HEK293 (cell line): ENCODE measurements around the gene TECPR2.

Experiments used
- CTCF ChIA-PET: fragments of 350-600 bp; formaldehyde crosslinking; extraction: SDS; loops from one replicate; lab custom pipeline; 2021; ENCODE audit warnings: antibody characterized with exemption; lab: Yijun Ruan, JAX
- POLR2A ChIA-PET: fragments of 300-600 bp; formaldehyde crosslinking; extraction: SDS; loops from one replicate; lab custom pipeline; 2020; ENCODE audit warnings: antibody characterized with exemption, inconsistent platforms; lab: Yijun Ruan, JAX
- H3K27ac ChIP-seq: fragments of 200-500 bp; sonication (Bioruptor generic); 2 replicates; pipeline ENCODE4 v1.5.1; 2014; ENCODE audit warnings: low read depth, low read length, control low read depth, inconsistent platforms; ENCODE audit errors: extremely low read depth
- H3K36me3 ChIP-seq, 2 experiments: fragments of 200-500 bp in 1 of 2; sonication (Bioruptor generic) in 1 of 2; 1 replicate in 1 of 2; 2 replicates in 1 of 2; pipeline ENCODE4 v1.5.1; 2014 to 2017; ENCODE audit warnings: inconsistent platforms in 2 of 2, low read length in 2 of 2; ENCODE audit not compliant: control insufficient read depth in 2 of 2, insufficient read depth in 1 of 2
- H3K4me1 ChIP-seq: fragments of 200-500 bp; sonication (Bioruptor generic); 2 replicates; pipeline ENCODE4 v1.5.1; 2014; ENCODE audit warnings: mild to moderate bottlenecking, low read length, inconsistent platforms; ENCODE audit not compliant: control insufficient read depth, insufficient read depth
- H3K4me3 ChIP-seq: 2 replicates; pipeline ENCODE4 v1.5.1; 2011; ENCODE audit warnings: low read depth, mild to moderate bottlenecking, control low read depth, low read length, moderate library complexity
- H3K9me3 ChIP-seq: fragments of 200-500 bp; sonication (Bioruptor generic); 2 replicates; pipeline ENCODE4 v1.5.1; 2014; ENCODE audit warnings: low read depth, low read length, inconsistent platforms; ENCODE audit not compliant: control insufficient read depth, insufficient read depth
- BCL11B ChIP-seq: fragments of 450-650 bp; formaldehyde crosslinking; IDR thresholded peaks from 2 replicates; pipeline ENCODE4 v1.5.1; 2016; ENCODE audit warnings: low read depth, missing biosample characterization, missing genetic modification characterization
- HOXA7 ChIP-seq: sonication (generic); formaldehyde crosslinking; IDR thresholded peaks from 2 replicates; pipeline ENCODE4 v1.8.1; 2022; ENCODE audit warnings: missing genetic modification reagents, borderline replicate concordance
- PATZ1 ChIP-seq: fragments of 450-650 bp; formaldehyde crosslinking; IDR thresholded peaks from 2 replicates; pipeline ENCODE4 v1.5.1; 2016; ENCODE audit warnings: missing biosample characterization, missing genetic modification characterization
- SP7 ChIP-seq: fragments of 450-650 bp; formaldehyde crosslinking; IDR thresholded peaks from 2 replicates; pipeline ENCODE4 v1.5.1; 2016; ENCODE audit warnings: missing biosample characterization, missing genetic modification characterization
- ZEB2 ChIP-seq: fragments of 450-650 bp; formaldehyde crosslinking; IDR thresholded peaks from 2 replicates; pipeline ENCODE4 v1.5.1; 2016; ENCODE audit warnings: missing biosample characterization, missing genetic modification characterization
- ZFP69B ChIP-seq: fragments of 450-650 bp; formaldehyde crosslinking; IDR thresholded peaks from 2 replicates; pipeline ENCODE4 v1.5.1; 2016; ENCODE audit warnings: missing biosample characterization, missing genetic modification characterization
- ZIC2 ChIP-seq: fragments of 450-650 bp; formaldehyde crosslinking; IDR thresholded peaks from 2 replicates; pipeline ENCODE4 v1.5.1; 2016; ENCODE audit warnings: missing biosample characterization, missing genetic modification characterization
- ZNF140 ChIP-seq: fragments of 450-650 bp; formaldehyde crosslinking; IDR thresholded peaks from 2 replicates; pipeline ENCODE4 v1.5.1; 2016; ENCODE audit warnings: missing biosample characterization, missing genetic modification characterization
- ZNF148 ChIP-seq: fragments of 450-650 bp; formaldehyde crosslinking; IDR thresholded peaks from 2 replicates; pipeline ENCODE4 v1.5.0; 2017; ENCODE audit warnings: missing biosample characterization, missing genetic modification characterization, borderline replicate concordance
- ZNF202 ChIP-seq: fragments of 450-650 bp; formaldehyde crosslinking; IDR thresholded peaks from 2 replicates; pipeline ENCODE4 v1.5.1; 2016; ENCODE audit warnings: missing biosample characterization, missing genetic modification characterization, borderline replicate concordance
- ZNF239 ChIP-seq: fragments of 450-650 bp; formaldehyde crosslinking; IDR thresholded peaks from 2 replicates; pipeline ENCODE4 v1.5.1; 2016; ENCODE audit warnings: missing biosample characterization, missing genetic modification characterization
- ZNF248 ChIP-seq: fragments of 450-650 bp; formaldehyde crosslinking; IDR thresholded peaks from 2 replicates; pipeline ENCODE4 v1.5.1; 2017; ENCODE audit warnings: missing biosample characterization, missing genetic modification characterization
- ZNF302 ChIP-seq: fragments of 450-650 bp; formaldehyde crosslinking; IDR thresholded peaks from 2 replicates; pipeline ENCODE4 v1.5.1; 2016; ENCODE audit warnings: missing biosample characterization, missing genetic modification characterization, low read depth
- ZNF311 ChIP-seq: fragments of 450-650 bp; formaldehyde crosslinking; IDR thresholded peaks from 2 replicates; pipeline ENCODE4 v1.5.1; 2017; ENCODE audit warnings: missing biosample characterization, missing genetic modification characterization, borderline replicate concordance
- ZNF518A ChIP-seq: fragments of 450-650 bp; formaldehyde crosslinking; conservative IDR thresholded peaks from 2 replicates; pipeline ENCODE4 v1.5.1; 2016; ENCODE audit warnings: low read depth, missing biosample characterization, missing genetic modification characterization
- TF ChIP-seq, protein P1 (sequence below): fragments of 450-650 bp; formaldehyde crosslinking; IDR thresholded peaks from 2 replicates; pipeline ENCODE4 v1.5.1; 2017; ENCODE audit warnings: missing biosample characterization, missing genetic modification characterization

Gene TECPR2

GRCh38 chr14:102335163-102335562, 27.6 kb upstream of the TECPR2 start (continued):
- TF ChIP-seq SP7 (tag by site-specific recombination) (no peak), ZNF140 (tag by site-specific recombination) (no peak), BCL11B (tag by site-specific recombination) (no peak), ZIC2 (no peak), ZNF202 (tag by site-specific recombination) (no peak)

GRCh38 chr14:102338724-102339123, 24.0 kb upstream of the TECPR2 start:
- no peak for TF ChIP-seq ZNF302 (tag by site-specific recombination)
- no peak for TF ChIP-seq ZNF148 (tag by site-specific recombination)
- no peak for TF ChIP-seq ZFP69B (tag by site-specific recombination)
- TF ChIP-seq ZNF248 (tag by site-specific recombination) = no peak
- no peak for TF ChIP-seq ZNF311
- TF ChIP-seq PATZ1 (tag by site-specific recombination) = no peak
- no peak for TF ChIP-seq ZNF239 (tag by site-specific recombination)
- no peak for TF ChIP-seq HOXA7 (CRISPR knock-in tag)
- no peak for TF ChIP-seq ZNF518A (tag by site-specific recombination)
- TF ChIP-seq, protein P1, sequence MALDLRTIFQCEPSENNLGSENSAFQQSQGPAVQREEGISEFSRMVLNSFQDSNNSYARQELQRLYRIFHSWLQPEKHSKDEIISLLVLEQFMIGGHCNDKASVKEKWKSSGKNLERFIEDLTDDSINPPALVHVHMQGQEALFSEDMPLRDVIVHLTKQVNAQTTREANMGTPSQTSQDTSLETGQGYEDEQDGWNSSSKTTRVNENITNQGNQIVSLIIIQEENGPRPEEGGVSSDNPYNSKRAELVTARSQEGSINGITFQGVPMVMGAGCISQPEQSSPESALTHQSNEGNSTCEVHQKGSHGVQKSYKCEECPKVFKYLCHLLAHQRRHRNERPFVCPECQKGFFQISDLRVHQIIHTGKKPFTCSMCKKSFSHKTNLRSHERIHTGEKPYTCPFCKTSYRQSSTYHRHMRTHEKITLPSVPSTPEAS (tag by site-specific recombination) = no peak
- TF ChIP-seq ZEB2 (tag by site-specific recombination) = no peak
- no peak overlapping the region for H3K27ac ChIP-seq
- ChIA-PET POLR2A (no interaction called here), CTCF (interaction anchor here (0.6 kb wide), 2 partner anchors 170 to 182 kb away, joined by 3 read pairs; no protein-coding TSS in a partner anchor)
- no peak overlapping the region for H3K4me3 ChIP-seq
- no peaks in the 10 kb centered on the region for H3K4me1 ChIP-seq
- H3K9me3 ChIP-seq = no peaks in the 10 kb centered on the region
- peaks cover 40 to 75% of the 10 kb centered on the region in 2 experiments; a peak in 2 of 3 replicates for H3K36me3 ChIP-seq
